ENCODE measurements around the gene LDHB. TPM values are rescaled to one million over a fixed set of nuclear protein-coding genes. Genes with fewer than 3 reads are reported as not detected.

LDHB gene
- total and polyA plus RNA-seq, 10 donors = 166 to 346 (median 263) TPM

DNA sequence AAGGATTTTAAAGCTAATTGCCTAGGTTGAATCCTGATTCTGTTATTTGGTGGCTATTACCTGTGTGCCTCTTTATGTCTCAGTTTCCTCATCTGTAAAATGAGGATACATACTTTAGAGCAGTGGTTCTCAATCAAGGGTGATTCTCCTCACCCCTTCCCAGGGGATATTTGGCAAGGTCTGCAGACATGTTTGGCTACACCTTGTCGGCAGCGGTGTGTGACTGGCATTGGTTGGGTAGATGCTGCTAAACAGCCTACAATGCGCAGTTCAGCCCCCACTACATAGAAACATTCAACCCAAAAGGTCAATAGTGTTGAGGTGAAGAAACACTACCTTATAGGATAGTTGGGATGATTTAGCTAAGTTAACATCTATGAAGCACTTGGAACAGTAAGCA is 23.4 kb downstream of the LDHB start:
- no peak overlapping the region for H3K27ac ChIP-seq
- H3K27me3 ChIP-seq (replicated peaks in 1 of 7) = no peaks in the 10 kb centered on the region
- intact Hi-C loops (cut with DNase I; ENCODE audit: low total_unique reads) = no loop called here
- peaks cover 5 to 64% (median 43%) of the 10 kb centered on the region in 6 donors for H3K36me3 ChIP-seq
- no peak overlapping the region for H3K4me3 ChIP-seq
- peaks cover 0 to 3% (median 0%) of the 10 kb centered on the region in 6 donors for H3K4me1 ChIP-seq
- TF ChIP-seq POLR2AphosphoS5 (IDR thresholded peaks at IDR 0.05) = no peak
- TF ChIP-seq, protein P1, sequence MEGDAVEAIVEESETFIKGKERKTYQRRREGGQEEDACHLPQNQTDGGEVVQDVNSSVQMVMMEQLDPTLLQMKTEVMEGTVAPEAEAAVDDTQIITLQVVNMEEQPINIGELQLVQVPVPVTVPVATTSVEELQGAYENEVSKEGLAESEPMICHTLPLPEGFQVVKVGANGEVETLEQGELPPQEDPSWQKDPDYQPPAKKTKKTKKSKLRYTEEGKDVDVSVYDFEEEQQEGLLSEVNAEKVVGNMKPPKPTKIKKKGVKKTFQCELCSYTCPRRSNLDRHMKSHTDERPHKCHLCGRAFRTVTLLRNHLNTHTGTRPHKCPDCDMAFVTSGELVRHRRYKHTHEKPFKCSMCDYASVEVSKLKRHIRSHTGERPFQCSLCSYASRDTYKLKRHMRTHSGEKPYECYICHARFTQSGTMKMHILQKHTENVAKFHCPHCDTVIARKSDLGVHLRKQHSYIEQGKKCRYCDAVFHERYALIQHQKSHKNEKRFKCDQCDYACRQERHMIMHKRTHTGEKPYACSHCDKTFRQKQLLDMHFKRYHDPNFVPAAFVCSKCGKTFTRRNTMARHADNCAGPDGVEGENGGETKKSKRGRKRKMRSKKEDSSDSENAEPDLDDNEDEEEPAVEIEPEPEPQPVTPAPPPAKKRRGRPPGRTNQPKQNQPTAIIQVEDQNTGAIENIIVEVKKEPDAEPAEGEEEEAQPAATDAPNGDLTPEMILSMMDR (IDR thresholded peaks at IDR 0.05 in 8 of 11, conservative IDR thresholded peaks at IDR 0.05 in 3 of 11) = no peak
- TF ChIP-seq POLR2A (IDR thresholded peaks at IDR 0.05) = no peak
- WGBS, 5 donors = 96 to 100% (median 98%) methylated on average over 3 of the region's 3 CpGs
- no peak for DNase-seq
- H3K9me3 ChIP-seq = peaks cover 0 to 4% (median 0%) of the 10 kb centered on the region in 8 donors

DNA sequence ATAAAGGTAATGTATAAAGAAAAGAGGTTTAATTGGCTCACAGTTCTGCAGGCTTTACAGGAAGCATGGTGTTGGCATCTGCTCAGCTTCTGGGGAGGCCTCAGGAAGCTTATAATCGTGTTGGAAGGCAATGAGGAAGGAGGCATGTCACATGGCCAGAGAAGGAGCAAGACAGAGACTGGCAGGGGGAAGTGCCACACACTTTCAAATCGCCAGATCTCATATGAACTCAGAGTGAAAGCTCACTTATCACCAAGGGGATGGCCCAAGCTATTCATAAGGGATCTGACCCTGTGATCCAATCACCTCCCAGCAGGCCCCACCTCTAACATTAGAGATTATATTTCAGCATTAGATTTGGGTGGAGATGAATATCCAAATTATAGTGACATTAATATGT is 26.3 kb downstream of the LDHB start:
- Histone ChIP-seq H3K27ac (no peak overlapping the region), H3K4me3 (no peak overlapping the region), H3K9me3 (peaks cover 0 to 4% (median 0%) of the 10 kb centered on the region in 8 donors), H3K27me3 (replicated peaks in 1 of 7) (no peaks in the 10 kb centered on the region), H3K36me3 (peaks cover 5 to 37% (median 23%) of the 10 kb centered on the region in 6 donors), H3K4me1 (no peaks in the 10 kb centered on the region)
- intact Hi-C loops (cut with DNase I; ENCODE audit: low total_unique reads) = no loop called here
- TF ChIP-seq POLR2A (IDR thresholded peaks at IDR 0.05) = no peak
- TF ChIP-seq POLR2AphosphoS5 (IDR thresholded peaks at IDR 0.05) = no peak
- TF ChIP-seq, protein P1 (IDR thresholded peaks at IDR 0.05 in 8 of 11, conservative IDR thresholded peaks at IDR 0.05 in 3 of 11) = no peak
- 14 to 38% (median 25%) methylated on average over 2 of the region's 2 CpGs for WGBS, 5 donors
- DNase-seq = no peak

GRCh38 chr12:21627924-21628323 is 29.7 kb downstream of the LDHB start:
- intact Hi-C loops (cut with DNase I; ENCODE audit: low total_unique reads) = no loop called here

DNA sequence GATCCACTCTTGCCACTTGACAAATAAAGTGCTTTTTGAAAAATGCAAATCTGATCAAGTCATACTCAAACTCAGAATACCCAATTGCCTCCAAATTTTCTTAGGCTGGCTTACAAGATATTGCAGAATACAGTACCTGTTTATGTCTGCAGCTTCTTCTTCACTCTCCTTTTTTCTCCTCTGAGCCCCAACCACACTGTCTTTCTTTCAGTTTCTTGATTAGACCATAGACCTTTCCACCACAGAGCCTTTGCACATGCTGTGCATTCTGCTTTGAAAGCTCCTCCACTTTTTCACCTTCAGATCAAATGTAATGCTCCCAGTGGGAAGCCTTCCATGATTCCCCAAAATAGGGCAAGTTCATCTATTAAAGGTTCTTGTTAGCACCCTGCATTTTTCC is 39.1 kb downstream of the LDHB start:
- intact Hi-C loops (cut with DNase I; ENCODE audit: low total_unique reads) = no loop called here
- Histone ChIP-seq H3K27me3 (replicated peaks in 1 of 7) (no peaks in the 10 kb centered on the region), H3K9me3 (no peaks in the 10 kb centered on the region), H3K27ac (no peak overlapping the region), H3K4me1 (peaks cover 0 to 24% (median 14%) of the 10 kb centered on the region in 6 donors), H3K36me3 (no peaks in the 10 kb centered on the region), H3K4me3 (no peak overlapping the region)
- DNase-seq = no peak
- TF ChIP-seq, protein P1 (IDR thresholded peaks at IDR 0.05 in 8 of 11, conservative IDR thresholded peaks at IDR 0.05 in 3 of 11) = no peak
- no peak for TF ChIP-seq POLR2A (IDR thresholded peaks at IDR 0.05)
- TF ChIP-seq POLR2AphosphoS5 (IDR thresholded peaks at IDR 0.05) = no peak

More at GRCh38 chr12:21627924-21628323, 29.7 kb downstream of the LDHB start:
- no peaks in the 10 kb centered on the region for H3K4me1 ChIP-seq
- H3K36me3 ChIP-seq = peaks cover 0 to 3% (median 0%) of the 10 kb centered on the region in 6 donors
- 90 to 98% (median 97%) methylated on average over 2 of the region's 2 CpGs for WGBS, 5 donors
- H3K9me3 ChIP-seq = peaks cover 0 to 4% (median 0%) of the 10 kb centered on the region in 8 donors
- H3K4me3 ChIP-seq = no peak overlapping the region
- TF ChIP-seq, protein P1 (IDR thresholded peaks at IDR 0.05 in 8 of 11, conservative IDR thresholded peaks at IDR 0.05 in 3 of 11) = no peak
- TF ChIP-seq POLR2AphosphoS5 (IDR thresholded peaks at IDR 0.05) = no peak
- no peak for TF ChIP-seq POLR2A (IDR thresholded peaks at IDR 0.05)
- no peak for DNase-seq
- no peak overlapping the region for H3K27ac ChIP-seq
- no peaks in the 10 kb centered on the region for H3K27me3 ChIP-seq (replicated peaks in 1 of 7)
